Uterus (tissue), 2 donors: ENCODE results near the gene HIVEP2.

Source experiments
- POLR2A ChIP-seq, 2 donors: fragments of 450-650 bp; IDR thresholded peaks; one replicate each; pipeline ENCODE4 v1.6.1; 2016; ENCODE audit warnings: antibody characterized with exemption in 2 of 2, mild to moderate bottlenecking in 1 of 2, moderate library complexity in 1 of 2
- TF ChIP-seq, protein P1 (sequence below), 4 experiments: fragments of 200-600 bp in 2 of 4; fragments of 450-650 bp in 2 of 4; sonication (generic) in 2 of 4; IDR thresholded peaks; one replicate each; pipeline ENCODE4 v1.5.1; 2016 to 2019; ENCODE audit warnings: antibody characterized with exemption in 4 of 4, mild to moderate bottlenecking in 2 of 4, moderate library complexity in 1 of 4

DNA sequence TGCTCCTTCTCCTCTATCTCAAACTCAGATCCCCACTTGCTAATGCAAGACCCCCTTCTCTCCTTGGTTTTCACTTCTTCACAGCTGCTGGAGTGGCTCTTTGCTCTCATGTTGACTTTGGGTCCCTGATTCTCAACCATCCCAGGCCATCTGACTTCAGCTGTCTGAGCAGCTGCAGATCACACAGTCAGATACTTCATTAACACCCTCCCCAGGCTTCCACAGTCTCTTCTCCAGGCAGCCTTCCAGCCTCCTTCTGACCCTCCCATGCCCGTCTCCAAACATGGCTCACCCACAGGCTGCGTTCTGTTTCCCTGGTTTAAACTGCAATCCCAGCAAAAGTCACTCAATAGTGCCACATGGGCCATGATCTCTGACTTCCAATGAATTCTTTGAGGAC lies 65.4 kb downstream of the HIVEP2 start:
- TF ChIP-seq, protein P1, sequence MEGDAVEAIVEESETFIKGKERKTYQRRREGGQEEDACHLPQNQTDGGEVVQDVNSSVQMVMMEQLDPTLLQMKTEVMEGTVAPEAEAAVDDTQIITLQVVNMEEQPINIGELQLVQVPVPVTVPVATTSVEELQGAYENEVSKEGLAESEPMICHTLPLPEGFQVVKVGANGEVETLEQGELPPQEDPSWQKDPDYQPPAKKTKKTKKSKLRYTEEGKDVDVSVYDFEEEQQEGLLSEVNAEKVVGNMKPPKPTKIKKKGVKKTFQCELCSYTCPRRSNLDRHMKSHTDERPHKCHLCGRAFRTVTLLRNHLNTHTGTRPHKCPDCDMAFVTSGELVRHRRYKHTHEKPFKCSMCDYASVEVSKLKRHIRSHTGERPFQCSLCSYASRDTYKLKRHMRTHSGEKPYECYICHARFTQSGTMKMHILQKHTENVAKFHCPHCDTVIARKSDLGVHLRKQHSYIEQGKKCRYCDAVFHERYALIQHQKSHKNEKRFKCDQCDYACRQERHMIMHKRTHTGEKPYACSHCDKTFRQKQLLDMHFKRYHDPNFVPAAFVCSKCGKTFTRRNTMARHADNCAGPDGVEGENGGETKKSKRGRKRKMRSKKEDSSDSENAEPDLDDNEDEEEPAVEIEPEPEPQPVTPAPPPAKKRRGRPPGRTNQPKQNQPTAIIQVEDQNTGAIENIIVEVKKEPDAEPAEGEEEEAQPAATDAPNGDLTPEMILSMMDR (IDR thresholded peaks at IDR 0.05): no peak
- TF ChIP-seq POLR2A (IDR thresholded peaks at IDR 0.05): no peak
